HL-60 (cell line): Measurements from ENCODE around the gene ZMPSTE24.

Experiments used
- POLR2AphosphoS5 ChIP-seq: IDR thresholded peaks from 2 replicates; pipeline ENCODE4 v1.6.1; 2012; ENCODE audit warnings: low read depth
- SPI1 ChIP-seq: IDR thresholded peaks from 2 replicates; pipeline ENCODE4 v1.6.1; 2012; ENCODE audit warnings: low read depth, mild to moderate bottlenecking, borderline replicate concordance
- TF ChIP-seq, protein P1 (sequence below): IDR thresholded peaks from one replicate; pipeline ENCODE4 v1.5.1; 2011; ENCODE audit warnings: low read length, control low read depth, inconsistent platforms; ENCODE audit not compliant: insufficient read depth

DNA sequence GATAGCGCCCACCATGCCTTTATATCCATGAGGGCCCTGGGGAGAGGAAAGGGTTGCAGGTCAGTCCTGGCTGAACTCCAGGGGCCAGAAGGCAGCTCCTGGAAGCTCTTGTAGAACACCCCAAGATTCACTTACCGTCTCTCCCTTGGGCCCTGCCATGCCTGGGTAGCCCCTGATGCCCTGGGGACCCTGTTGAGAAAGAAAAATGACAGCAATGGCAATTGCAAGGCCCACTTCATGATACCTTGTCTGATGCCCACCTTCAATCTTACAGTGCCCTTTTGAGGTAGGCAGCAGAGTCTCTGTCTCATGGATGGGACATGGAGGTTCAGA, 52.1 kb downstream of the ZMPSTE24 start:
- TF ChIP-seq, protein P1, sequence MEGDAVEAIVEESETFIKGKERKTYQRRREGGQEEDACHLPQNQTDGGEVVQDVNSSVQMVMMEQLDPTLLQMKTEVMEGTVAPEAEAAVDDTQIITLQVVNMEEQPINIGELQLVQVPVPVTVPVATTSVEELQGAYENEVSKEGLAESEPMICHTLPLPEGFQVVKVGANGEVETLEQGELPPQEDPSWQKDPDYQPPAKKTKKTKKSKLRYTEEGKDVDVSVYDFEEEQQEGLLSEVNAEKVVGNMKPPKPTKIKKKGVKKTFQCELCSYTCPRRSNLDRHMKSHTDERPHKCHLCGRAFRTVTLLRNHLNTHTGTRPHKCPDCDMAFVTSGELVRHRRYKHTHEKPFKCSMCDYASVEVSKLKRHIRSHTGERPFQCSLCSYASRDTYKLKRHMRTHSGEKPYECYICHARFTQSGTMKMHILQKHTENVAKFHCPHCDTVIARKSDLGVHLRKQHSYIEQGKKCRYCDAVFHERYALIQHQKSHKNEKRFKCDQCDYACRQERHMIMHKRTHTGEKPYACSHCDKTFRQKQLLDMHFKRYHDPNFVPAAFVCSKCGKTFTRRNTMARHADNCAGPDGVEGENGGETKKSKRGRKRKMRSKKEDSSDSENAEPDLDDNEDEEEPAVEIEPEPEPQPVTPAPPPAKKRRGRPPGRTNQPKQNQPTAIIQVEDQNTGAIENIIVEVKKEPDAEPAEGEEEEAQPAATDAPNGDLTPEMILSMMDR: no peak
- TF ChIP-seq POLR2AphosphoS5 (no peak), SPI1 (no peak)
